HL-60 (cell line): ENCODE data around the gene NUP93.

Source experiments
- DNase-seq, 2 experiments: peaks; one replicate each; pipeline ENCODE4 v3.0.0-alpha.2; 2010 to 2020; ENCODE audit warnings: low read depth in 1 of 2, low spot score in 1 of 2
- H3K27ac ChIP-seq: fragments of 250-450 bp; sonication (Bioruptor Pico); replicated peaks from 2 replicates; pipeline ENCODE4 v1.5.1; 2020; ENCODE audit warnings: mild to moderate bottlenecking, moderate library complexity
- H3K27me3 ChIP-seq: fragments of 250-450 bp; sonication (Bioruptor Pico); 2 replicates; pipeline ENCODE4 v1.5.1; 2021; ENCODE audit warnings: mild to moderate bottlenecking, moderate library complexity; ENCODE audit not compliant: insufficient read depth, poor library complexity, severe bottlenecking
- H3K4me3 ChIP-seq: replicated peaks from 2 replicates; pipeline ENCODE4 v1.5.1; 2011; ENCODE audit warnings: mild to moderate bottlenecking, control low read depth, low read length; ENCODE audit not compliant: insufficient read depth
- CTCF ChIP-seq: IDR thresholded peaks from one replicate; pipeline ENCODE4 v1.5.1; 2011; ENCODE audit warnings: low read length, control low read depth, inconsistent platforms; ENCODE audit not compliant: insufficient read depth
- GABPA ChIP-seq: IDR thresholded peaks from 2 replicates; pipeline ENCODE4 v1.6.1; 2012; ENCODE audit warnings: low read depth
- POLR2AphosphoS5 ChIP-seq: IDR thresholded peaks from 2 replicates; pipeline ENCODE4 v1.6.1; 2012; ENCODE audit warnings: low read depth
- SPI1 ChIP-seq: IDR thresholded peaks from 2 replicates; pipeline ENCODE4 v1.6.1; 2012; ENCODE audit warnings: low read depth, mild to moderate bottlenecking, borderline replicate concordance
- TF ChIP-seq, protein P1 (sequence below): IDR thresholded peaks from 2 replicates; pipeline ENCODE4 v1.6.1; 2012; ENCODE audit warnings: low read depth; ENCODE audit not compliant: insufficient replicate concordance

The NUP93 gene

DNA sequence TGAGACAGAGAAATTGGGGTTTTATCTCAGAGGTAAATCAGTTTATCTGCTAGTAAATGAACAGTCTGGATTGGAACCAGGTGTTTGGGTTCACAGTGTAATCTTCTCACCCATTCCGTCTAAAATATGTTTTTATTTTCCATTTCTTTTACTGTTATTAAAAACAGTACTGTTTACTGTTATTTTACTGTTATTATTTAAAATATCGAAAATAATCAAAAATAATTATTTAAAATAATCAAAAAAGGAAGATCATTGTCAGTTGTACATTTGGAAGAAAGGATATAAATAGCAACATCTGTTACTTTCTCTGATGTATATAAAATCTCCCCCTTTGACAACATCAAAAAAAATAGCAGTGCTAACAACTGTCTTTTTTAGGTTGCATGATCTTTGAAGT lies 11.5 kb downstream of the NUP93 start:
- H3K27me3 ChIP-seq = no peaks in the 10 kb centered on the region
- TF ChIP-seq, protein P1, sequence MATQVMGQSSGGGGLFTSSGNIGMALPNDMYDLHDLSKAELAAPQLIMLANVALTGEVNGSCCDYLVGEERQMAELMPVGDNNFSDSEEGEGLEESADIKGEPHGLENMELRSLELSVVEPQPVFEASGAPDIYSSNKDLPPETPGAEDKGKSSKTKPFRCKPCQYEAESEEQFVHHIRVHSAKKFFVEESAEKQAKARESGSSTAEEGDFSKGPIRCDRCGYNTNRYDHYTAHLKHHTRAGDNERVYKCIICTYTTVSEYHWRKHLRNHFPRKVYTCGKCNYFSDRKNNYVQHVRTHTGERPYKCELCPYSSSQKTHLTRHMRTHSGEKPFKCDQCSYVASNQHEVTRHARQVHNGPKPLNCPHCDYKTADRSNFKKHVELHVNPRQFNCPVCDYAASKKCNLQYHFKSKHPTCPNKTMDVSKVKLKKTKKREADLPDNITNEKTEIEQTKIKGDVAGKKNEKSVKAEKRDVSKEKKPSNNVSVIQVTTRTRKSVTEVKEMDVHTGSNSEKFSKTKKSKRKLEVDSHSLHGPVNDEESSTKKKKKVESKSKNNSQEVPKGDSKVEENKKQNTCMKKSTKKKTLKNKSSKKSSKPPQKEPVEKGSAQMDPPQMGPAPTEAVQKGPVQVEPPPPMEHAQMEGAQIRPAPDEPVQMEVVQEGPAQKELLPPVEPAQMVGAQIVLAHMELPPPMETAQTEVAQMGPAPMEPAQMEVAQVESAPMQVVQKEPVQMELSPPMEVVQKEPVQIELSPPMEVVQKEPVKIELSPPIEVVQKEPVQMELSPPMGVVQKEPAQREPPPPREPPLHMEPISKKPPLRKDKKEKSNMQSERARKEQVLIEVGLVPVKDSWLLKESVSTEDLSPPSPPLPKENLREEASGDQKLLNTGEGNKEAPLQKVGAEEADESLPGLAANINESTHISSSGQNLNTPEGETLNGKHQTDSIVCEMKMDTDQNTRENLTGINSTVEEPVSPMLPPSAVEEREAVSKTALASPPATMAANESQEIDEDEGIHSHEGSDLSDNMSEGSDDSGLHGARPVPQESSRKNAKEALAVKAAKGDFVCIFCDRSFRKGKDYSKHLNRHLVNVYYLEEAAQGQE = no peak
- TF ChIP-seq GABPA = no peak

DNA sequence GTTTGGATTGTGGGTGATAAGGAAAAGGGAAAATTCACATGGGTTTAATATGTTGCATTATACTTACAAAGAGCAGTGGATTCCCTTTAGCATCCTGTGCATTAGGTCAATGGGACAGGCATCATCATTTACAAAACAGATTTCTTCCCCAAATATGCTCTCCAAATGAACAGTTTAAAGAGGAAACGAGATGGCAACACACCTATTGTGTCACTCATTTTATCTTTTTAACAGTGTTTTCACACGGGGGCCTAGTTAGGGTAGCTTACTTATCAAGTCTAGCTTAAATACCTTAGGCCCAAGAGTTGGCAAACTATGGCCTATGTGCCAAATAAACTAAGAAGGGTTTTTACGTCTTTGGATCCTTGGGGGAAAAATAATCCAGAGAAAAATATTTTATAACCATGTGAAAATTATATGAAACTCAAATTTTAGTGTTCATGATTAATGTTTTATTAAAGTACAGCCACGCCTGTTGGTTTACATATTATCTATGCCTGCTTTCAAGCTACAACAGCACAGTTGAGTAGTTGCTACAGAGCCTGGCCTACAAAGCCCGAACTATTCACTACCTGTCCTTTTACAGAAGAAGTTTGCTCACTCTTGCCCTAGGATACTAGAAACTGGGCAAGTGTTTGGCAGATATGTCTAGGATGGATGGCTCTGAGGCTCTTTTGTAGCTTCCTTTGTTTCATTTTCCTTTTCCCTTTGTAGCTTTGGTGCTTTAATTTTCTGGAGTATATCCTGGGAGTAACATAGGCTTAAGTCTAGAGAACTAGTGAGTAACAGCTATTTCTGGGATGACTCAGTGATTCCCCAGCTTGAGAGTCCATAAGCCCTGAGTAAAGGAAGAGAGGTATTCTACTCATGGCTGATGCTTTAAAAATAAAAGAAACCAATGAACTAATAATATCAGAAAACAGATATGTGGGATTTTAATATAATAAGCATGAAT lies 12.4 kb downstream of the NUP93 start:
- Histone ChIP-seq H3K4me3 (no peak overlapping the region), H3K27me3 (no peaks in the 10 kb centered on the region), H3K27ac (peak overlapping the region; percentile 56)
- TF ChIP-seq GABPA (no peak), POLR2AphosphoS5 (no peak), CTCF (no peak)
- peak in 1 of 2 experiments; percentile 58 for DNase-seq

More for the DNA sequence above, 11.5 kb downstream of the NUP93 start:
- Histone ChIP-seq H3K27ac (peak overlapping the region; percentile 0; the same call in 1 of the 2 replicates), H3K4me3 (no peak overlapping the region)
- no peak for DNase-seq

GRCh38 chr16:56743840-56744239 lies 13.9 kb downstream of the NUP93 start:
- H3K27ac ChIP-seq = no peak overlapping the region
- DNase-seq = no peak

More at GRCh38 chr16:56743840-56744239, 13.9 kb downstream of the NUP93 start:
- no peaks in the 10 kb centered on the region for H3K27me3 ChIP-seq
- TF ChIP-seq SPI1 = no peak
- no peak for TF ChIP-seq GABPA
- no peak for TF ChIP-seq POLR2AphosphoS5
- no peak for TF ChIP-seq CTCF
- TF ChIP-seq, protein P1 = no peak
- H3K4me3 ChIP-seq = no peak overlapping the region
